Keratinocyte (primary cell): ENCODE data around the gene ZBTB20. TPM values are rescaled to one million over a fixed set of nuclear protein-coding genes. Genes with fewer than 3 reads are reported as not detected.

ENCODE experiments used
- DNase-seq: peaks from one replicate; pipeline ENCODE4 v3.0.0-alpha.2; 2011; ENCODE audit warnings: low read depth, missing footprints, low spot score
- FAIRE-seq: peaks from 2 replicates; lab custom pipeline; 2011; peaks lifted over from hg19 to GRCh38; lab: Jason Lieb, UNC
- H2AFZ ChIP-seq: 2 replicates; pipeline ENCODE4 v1.6.0; 2012; ENCODE audit warnings: low read length, control low read depth, inconsistent platforms; ENCODE audit not compliant: control insufficient read depth
- H3K27ac ChIP-seq: 2 replicates; pipeline ENCODE4 v1.5.1; 2011; ENCODE audit warnings: low read length; ENCODE audit not compliant: control insufficient read depth, insufficient read depth
- H3K27me3 ChIP-seq: 3 replicates; pipeline ENCODE4 v1.6.0; 2011; ENCODE audit warnings: low read length; ENCODE audit not compliant: control insufficient read depth, insufficient read depth; ENCODE audit errors: extremely low read depth
- H3K36me3 ChIP-seq, 2 experiments: 2 replicates in 1 of 2; 3 replicates in 1 of 2; pipeline ENCODE4 v1.5.1; 2011; ENCODE audit warnings: low read length in 2 of 2, mild to moderate bottlenecking in 1 of 2; ENCODE audit not compliant: control insufficient read depth in 2 of 2, insufficient read depth in 2 of 2; ENCODE audit errors: extremely low read depth in 1 of 2
- H3K4me1 ChIP-seq: 3 replicates; pipeline ENCODE4 v1.5.1; 2011; ENCODE audit warnings: low read length; ENCODE audit not compliant: control insufficient read depth, insufficient read depth; ENCODE audit errors: extremely low read depth
- H3K4me2 ChIP-seq: 3 replicates; pipeline ENCODE4 v1.6.0; 2011; ENCODE audit warnings: low read depth, low read length; ENCODE audit not compliant: control insufficient read depth, insufficient read depth; ENCODE audit errors: extremely low read depth
- H3K4me3 ChIP-seq, 3 experiments: fragments of 200-600 bp in 1 of 3; sonication (generic) in 1 of 3; 2 replicates in 2 of 3; 3 replicates in 1 of 3; pipeline ENCODE4 v1.5.1; 2011 to 2016; ENCODE audit warnings: low read length in 3 of 3, mild to moderate bottlenecking in 3 of 3, control low read depth in 2 of 3, inconsistent platforms in 1 of 3, low read depth in 1 of 3, mixed read lengths in 1 of 3, mixed run types in 1 of 3, moderate library complexity in 1 of 3; ENCODE audit not compliant: control insufficient read depth in 2 of 3, insufficient read depth in 2 of 3; ENCODE audit errors: extremely low read depth in 1 of 3
- H3K79me2 ChIP-seq: 2 replicates; pipeline ENCODE4 v1.6.0; 2012; ENCODE audit warnings: low read length; ENCODE audit not compliant: control insufficient read depth, insufficient read depth
- H3K9ac ChIP-seq: 3 replicates; pipeline ENCODE4 v1.6.0; 2011; ENCODE audit warnings: low read length; ENCODE audit not compliant: control insufficient read depth, insufficient read depth; ENCODE audit errors: extremely low read depth
- H3K9me1 ChIP-seq: 3 replicates; pipeline ENCODE4 v1.6.0; 2011; ENCODE audit warnings: low read length; ENCODE audit not compliant: control insufficient read depth, insufficient read depth; ENCODE audit errors: extremely low read depth
- H3K9me3 ChIP-seq: 2 replicates; pipeline ENCODE4 v1.5.1; 2012; ENCODE audit warnings: low read depth, low read length; ENCODE audit not compliant: control insufficient read depth
- H4K20me1 ChIP-seq: 3 replicates; pipeline ENCODE4 v1.6.0; 2011; ENCODE audit warnings: low read length; ENCODE audit not compliant: control insufficient read depth, insufficient read depth; ENCODE audit errors: extremely low read depth
- CTCF ChIP-seq, 3 experiments: IDR thresholded peaks in 1 of 3; conservative IDR thresholded peaks in 1 of 3; optimal IDR thresholded peaks in 1 of 3; 2 replicates in 2 of 3; 3 replicates in 1 of 3; pipeline versions ENCODE3 to v1.5.1; 2011; ENCODE audit warnings: low read length in 3 of 3, mild to moderate bottlenecking in 3 of 3, moderate library complexity in 2 of 3, control low read depth in 1 of 3, inconsistent platforms in 1 of 3; ENCODE audit not compliant: insufficient read depth in 2 of 3; ENCODE audit errors: extremely low read depth in 1 of 3
- EZH2 ChIP-seq: IDR thresholded peaks from one replicate; pipeline ENCODE4 v1.6.1; 2012; ENCODE audit warnings: inconsistent platforms, mild to moderate bottlenecking, low read length, moderate library complexity
- dilution Hi-C: fragments of 300-500 bp; cut with MboI; formaldehyde crosslinking; loops from one replicate; pipeline ENCODE4 v1.7.0; 2020; ENCODE audit warnings: low sequenced_read_pairs; ENCODE audit not compliant: extremely low pct_ligation_motif_present
- polyA plus RNA-seq, 5 experiments: library from polyadenylated mRNA; depleted of rRNA in 3 of 5; stranded (reverse) in 3 of 5; stranded (forward) in 1 of 5; unstranded in 1 of 5; fragments of >200 nt; gene quantifications; 1 replicate in 1 of 5; 2 replicates in 3 of 5; 3 replicates in 1 of 5; pipeline versions ENCODE4 v1.2.1 to v1.2.3, GENCODE V29; 2011 to 2012; ENCODE audit warnings: missing spikeins in 2 of 5, low read depth in 1 of 5, low replicate concordance in 1 of 5

ZBTB20 gene
- polyA plus RNA-seq, 1 donor (not counting 4 experiments of a cell fraction or from before 2014, with no cell fraction given) = 0.52 TPM

GRCh38 chr3:114718898-114719210 lies 428.2 kb downstream of the ZBTB20 start:
- Histone ChIP-seq H3K79me2 (no peaks in the 10 kb centered on the region), H2AFZ (no peak overlapping the region), H3K9ac (no peak overlapping the region), H3K4me3 (no peak overlapping the region), H3K27ac (no peak overlapping the region), H3K4me1 (no peaks in the 10 kb centered on the region), H3K36me3 (no peaks in the 10 kb centered on the region), H4K20me1 (no peaks in the 10 kb centered on the region), H3K9me3 (no peaks in the 10 kb centered on the region), H3K4me2 (no peak overlapping the region), H3K27me3 (no peaks in the 10 kb centered on the region), H3K9me1 (no peaks in the 10 kb centered on the region)
- no peak for TF ChIP-seq EZH2
- TF ChIP-seq CTCF (optimal IDR thresholded peaks at IDR 0.05 in 1 of 3, IDR thresholded peaks at IDR 0.05 in 1 of 3, conservative IDR thresholded peaks at IDR 0.05 in 1 of 3; ENCODE audit: extremely low read depth in 1 of 3, insufficient read depth in 2 of 3, low read length in 3 of 3) = no peak
- dilution Hi-C loops = no loop called here
- no peak for FAIRE-seq
- no peak for DNase-seq

GRCh38 chr3:114718071-114718897 lies 428.8 kb downstream of the ZBTB20 start:
- no peaks in the 10 kb centered on the region for H3K36me3 ChIP-seq
- dilution Hi-C loops = no loop called here
- DNase-seq (no peak), FAIRE-seq (no peak)
- H3K9ac ChIP-seq = no peak overlapping the region
- no peak for TF ChIP-seq EZH2
- no peak for TF ChIP-seq CTCF (optimal IDR thresholded peaks at IDR 0.05 in 1 of 3, IDR thresholded peaks at IDR 0.05 in 1 of 3, conservative IDR thresholded peaks at IDR 0.05 in 1 of 3; ENCODE audit: extremely low read depth in 1 of 3, insufficient read depth in 2 of 3, low read length in 3 of 3)
- H3K27ac ChIP-seq = no peak overlapping the region
- H3K4me2 ChIP-seq = no peak overlapping the region
- H3K9me3 ChIP-seq = no peaks in the 10 kb centered on the region
- no peaks in the 10 kb centered on the region for H3K4me1 ChIP-seq
- no peaks in the 10 kb centered on the region for H4K20me1 ChIP-seq
- no peaks in the 10 kb centered on the region for H3K9me1 ChIP-seq
- H3K27me3 ChIP-seq = no peaks in the 10 kb centered on the region
- H3K4me3 ChIP-seq = no peak overlapping the region
- no peak overlapping the region for H2AFZ ChIP-seq
- H3K79me2 ChIP-seq = no peaks in the 10 kb centered on the region
